Urinary bladder (tissue), 4 donors: ENCODE results near the gene SMARCD2. TPM values are rescaled to one million over a fixed set of nuclear protein-coding genes. Genes with fewer than 3 reads are reported as not detected.
"Not testable (repeated sequence)": the region's sequence is repeated elsewhere in the genome, so short reads cannot be mapped to it uniquely, and the experiment has no call there.

ENCODE experiments used
- DNase-seq: peaks from one replicate; pipeline ENCODE4 v3.0.0-alpha.2; 2015; ENCODE audit errors: extremely low spot score
- H3K27ac ChIP-seq: one replicate; pipeline ENCODE4 v1.5.1; 2013; ENCODE audit warnings: low read depth, mild to moderate bottlenecking, moderate library complexity
- H3K36me3 ChIP-seq: one replicate; pipeline ENCODE4 v1.6.1; 2013; ENCODE audit warnings: mild to moderate bottlenecking, moderate library complexity; ENCODE audit not compliant: insufficient read depth
- H3K4me1 ChIP-seq: one replicate; pipeline ENCODE4 v1.6.1; 2013; ENCODE audit warnings: mild to moderate bottlenecking, moderate library complexity; ENCODE audit not compliant: insufficient read depth
- H3K4me3 ChIP-seq: one replicate; pipeline ENCODE4 v1.5.1; 2013; ENCODE audit warnings: low read depth, low read length
- WGBS: extraction: QIAGEN DNeasy Blood & Tissue Kit; methylation state at CpG from one replicate; pipeline ENCODE4 v1.1.7; 2013; 5-methylcytosine and 5-hydroxymethylcytosine counted together
- polyA plus RNA-seq: library from polyadenylated mRNA; stranded (reverse); fragments of 200-250 nt; gene quantifications from one replicate; pipeline ENCODE4 v1.2.3, GENCODE V29; 2013
- total RNA-seq: library from RNA; depleted of rRNA; stranded (reverse); fragments of >200 nt; gene quantifications from one replicate; pipeline ENCODE4 v1.2.3, GENCODE V29; 2014
- donor health status: healthy with polysubstance abuse.
- donor health status: healthy.

Gene SMARCD2
- total and polyA plus RNA-seq, 2 donors = 58.1 to 95.0 TPM

DNA sequence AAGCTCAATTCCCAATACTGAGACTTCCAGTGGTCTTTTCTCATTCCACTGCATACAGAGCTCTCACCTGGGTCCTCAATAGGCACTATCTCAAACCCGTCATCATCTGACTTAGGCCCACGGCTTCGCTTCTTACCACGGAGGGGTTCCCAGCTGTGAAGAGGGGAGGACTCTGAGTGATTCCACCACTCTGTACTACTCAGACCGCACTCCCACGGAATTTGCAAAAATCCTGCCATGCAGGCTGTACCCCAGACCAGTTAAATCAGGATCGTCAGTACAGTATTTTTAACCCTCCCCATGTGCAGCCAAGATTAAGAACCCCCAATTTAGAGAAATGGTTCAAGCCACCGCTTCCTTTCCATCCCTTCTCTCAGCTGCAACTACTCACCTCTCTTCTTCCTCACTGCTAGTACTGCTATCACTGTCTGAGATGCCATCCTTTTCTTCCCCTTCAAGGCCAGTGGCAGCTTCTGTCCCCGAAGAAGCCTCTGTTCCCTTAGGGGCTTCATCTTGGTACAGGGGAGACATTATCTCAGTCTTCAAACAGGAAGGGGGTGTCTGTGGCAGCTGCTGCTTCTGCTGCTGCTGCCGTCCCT is 21.4 kb downstream of the SMARCD2 start:
- DNase-seq = no peak
- Histone ChIP-seq H3K4me3 (no peak overlapping the region), H3K27ac (no peak overlapping the region), H3K4me1 (no peaks in the 10 kb centered on the region), H3K36me3 (peaks cover 10% of the 10 kb centered on the region)
- 86% methylated on average over 10 of the region's 10 CpGs for whole genome bisulfite sequencing

GRCh38 chr17:63819585-63820537 is 22.6 kb downstream of the SMARCD2 start:
- no peaks in the 10 kb centered on the region for H3K4me1 ChIP-seq
- 74% methylated on average over 21 of the region's 21 CpGs for WGBS
- H3K36me3 ChIP-seq = peaks cover 10% of the 10 kb centered on the region
- H3K27ac ChIP-seq = no peak overlapping the region
- no peak for DNase-seq
- no peak overlapping the region for H3K4me3 ChIP-seq

GRCh38 chr17:63819131-63819530 is 23.4 kb downstream of the SMARCD2 start:
- 68% methylated on average over 6 of the region's 6 CpGs for WGBS
- Histone ChIP-seq H3K4me1 (no peaks in the 10 kb centered on the region), H3K27ac (no peak overlapping the region), H3K4me3 (no peak overlapping the region), H3K36me3 (peaks cover 10% of the 10 kb centered on the region)
- DNase-seq = no peak

DNA sequence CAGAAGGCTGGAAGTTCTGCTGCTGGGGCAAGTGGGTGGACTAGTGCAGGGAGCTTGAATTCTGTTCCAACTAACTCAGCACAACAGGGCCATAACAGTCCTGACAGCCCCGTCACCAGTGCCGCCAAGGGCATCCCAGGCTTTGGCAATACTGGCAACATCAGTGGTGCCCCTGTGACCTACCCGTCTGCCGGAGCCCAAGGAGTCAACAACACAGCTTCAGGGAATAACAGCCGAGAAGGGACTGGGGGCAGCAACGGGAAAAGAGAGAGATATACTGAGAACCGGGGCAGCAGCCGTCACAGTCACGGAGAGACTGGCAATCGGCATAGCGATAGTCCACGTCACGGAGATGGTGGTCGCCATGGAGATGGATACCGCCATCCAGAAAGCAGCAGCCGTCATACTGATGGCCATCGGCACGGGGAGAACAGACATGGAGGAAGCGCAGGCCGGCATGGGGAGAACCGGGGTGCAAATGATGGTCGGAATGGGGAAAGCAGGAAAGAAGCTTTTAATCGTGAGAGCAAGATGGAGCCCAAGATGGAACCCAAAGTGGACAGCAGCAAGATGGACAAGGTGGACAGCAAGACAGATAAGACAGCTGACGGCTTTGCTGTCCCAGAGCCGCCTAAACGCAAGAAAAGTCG is 24.6 kb downstream of the SMARCD2 start:
- Histone ChIP-seq H3K4me1 (no peaks in the 10 kb centered on the region), H3K4me3 (no peak overlapping the region), H3K36me3 (peaks cover 10% of the 10 kb centered on the region), H3K27ac (no peak overlapping the region)
- WGBS = 93% methylated on average over 27 of the region's 27 CpGs
- no peak for DNase-seq

DNA sequence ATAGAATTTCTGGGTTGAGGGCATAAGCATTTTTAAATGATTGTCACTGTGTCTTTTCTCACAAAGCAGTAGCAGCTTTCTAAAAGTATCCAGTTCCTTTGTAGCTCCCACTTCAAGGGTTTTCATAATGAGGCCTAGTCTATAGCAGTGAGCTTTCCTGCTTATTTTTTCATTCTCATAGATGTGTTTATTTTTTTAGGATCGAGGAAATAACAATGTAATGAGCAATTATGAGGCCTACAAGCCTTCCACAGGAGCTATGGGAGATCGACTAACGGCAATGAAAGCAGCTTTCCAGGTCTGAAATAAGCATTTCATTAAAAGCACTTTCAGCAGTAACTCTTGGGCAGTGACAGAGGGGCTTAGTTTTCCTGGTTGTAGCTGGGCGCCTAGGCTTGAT is 25.8 kb downstream of the SMARCD2 start:
- H3K4me3 ChIP-seq = no peak overlapping the region

DNA sequence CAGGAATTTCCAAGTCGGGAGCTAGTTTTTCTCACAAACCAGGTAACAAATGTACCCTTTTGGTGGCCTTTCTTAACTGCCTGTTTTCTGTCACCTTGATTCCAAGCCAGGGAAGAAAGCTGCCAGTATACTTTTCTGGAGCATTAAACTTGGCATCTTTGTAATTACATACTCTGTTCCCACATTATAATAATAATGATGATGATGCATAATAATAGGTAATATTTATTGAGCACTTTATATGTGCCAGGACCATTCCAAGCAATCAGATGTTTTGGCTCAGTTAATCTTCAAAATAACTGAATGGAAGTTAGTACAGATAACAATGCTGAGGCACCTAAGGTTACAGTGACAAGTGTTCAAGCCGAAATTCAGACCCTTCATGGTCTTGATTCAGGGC is 26.4 kb downstream of the SMARCD2 start:
- 93% methylated on average over 2 of the region's 2 CpGs for WGBS
- Histone ChIP-seq H3K4me1 (no peaks in the 10 kb centered on the region), H3K36me3 (peaks cover 15% of the 10 kb centered on the region), H3K27ac (no peak overlapping the region), H3K4me3 (no peak overlapping the region)
- DNase-seq = no peak

More for the DNA sequence above, 25.8 kb downstream of the SMARCD2 start:
- WGBS = 91% methylated on average over 4 of the region's 4 CpGs
- Histone ChIP-seq H3K4me1 (no peaks in the 10 kb centered on the region), H3K36me3 (peaks cover 11% of the 10 kb centered on the region), H3K27ac (no peak overlapping the region)
- DNase-seq = no peak

- Histone ChIP-seq H3K36me3 (peaks cover 17% of the 10 kb centered on the region), H3K27ac (no peak overlapping the region), H3K4me3 (no peak overlapping the region), H3K4me1 (no peaks in the 10 kb centered on the region)
- 94% methylated on average over 9 of the region's 9 CpGs for WGBS
- no peak for DNase-seq
Observed at GRCh38 chr17:63809970-63810369, 32.5 kb downstream of the SMARCD2 start.

DNA sequence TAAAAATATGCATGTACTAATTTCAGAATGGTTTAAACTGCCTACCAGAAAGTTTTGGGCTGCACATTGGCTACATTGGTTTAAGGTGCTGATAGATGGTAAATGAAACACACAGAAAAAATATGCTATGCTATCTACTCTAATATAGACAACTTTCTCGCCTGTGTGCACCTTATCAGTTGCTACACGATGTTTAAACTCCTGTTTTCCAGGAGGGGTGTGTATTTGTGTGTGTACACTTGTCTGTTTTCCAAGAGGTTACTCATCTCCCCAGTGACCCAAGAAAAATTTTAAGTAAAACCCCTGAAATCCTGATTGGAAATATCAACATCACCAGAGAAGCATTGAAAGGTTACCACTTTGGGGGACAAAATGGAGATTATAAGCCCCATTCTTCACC is 36.9 kb downstream of the SMARCD2 start:
- WGBS = 74% methylated on average over 2 of the region's 2 CpGs
- Histone ChIP-seq H3K36me3 (peaks cover 20% of the 10 kb centered on the region), H3K27ac (no peak overlapping the region), H3K4me3 (no peak overlapping the region), H3K4me1 (no peaks in the 10 kb centered on the region)
- no peak for DNase-seq

- WGBS = 99% methylated on average over 1 of the region's 1 CpG
- H3K27ac ChIP-seq = no peak overlapping the region
- H3K36me3 ChIP-seq = peaks cover 22% of the 10 kb centered on the region
- no peak for DNase-seq
- no peak overlapping the region for H3K4me3 ChIP-seq
- H3K4me1 ChIP-seq = no peaks in the 10 kb centered on the region
Observed at GRCh38 chr17:63804328-63804727, 38.2 kb downstream of the SMARCD2 start.

DNA sequence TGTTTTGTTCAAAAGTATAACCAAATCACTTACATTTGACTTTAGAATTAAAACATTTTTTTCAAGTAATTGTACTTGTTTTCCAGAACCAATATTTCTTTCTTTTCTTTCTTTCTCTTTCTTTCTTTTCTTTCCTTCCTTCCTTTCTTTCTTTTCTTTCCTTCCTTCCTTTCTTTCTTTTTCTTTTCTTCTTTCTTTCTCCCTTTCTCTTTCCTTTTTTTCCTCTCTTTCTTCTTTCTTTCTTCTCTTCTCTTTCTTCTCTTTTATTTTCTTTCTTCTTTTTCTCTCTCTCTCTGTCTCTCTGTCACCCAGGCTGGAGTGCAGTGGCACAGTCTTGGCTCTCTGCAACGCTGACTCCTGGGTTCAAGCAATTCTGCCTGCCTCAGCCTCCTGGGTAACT is 41.7 kb downstream of the SMARCD2 start:
- Histone ChIP-seq H3K4me1 (no peaks in the 10 kb centered on the region), H3K36me3 (peaks cover 20% of the 10 kb centered on the region), H3K4me3 (no peak overlapping the region), H3K27ac (no peak overlapping the region)
- DNase-seq = no peak
- 98% methylated on average over 1 of the region's 1 CpG for WGBS

DNA sequence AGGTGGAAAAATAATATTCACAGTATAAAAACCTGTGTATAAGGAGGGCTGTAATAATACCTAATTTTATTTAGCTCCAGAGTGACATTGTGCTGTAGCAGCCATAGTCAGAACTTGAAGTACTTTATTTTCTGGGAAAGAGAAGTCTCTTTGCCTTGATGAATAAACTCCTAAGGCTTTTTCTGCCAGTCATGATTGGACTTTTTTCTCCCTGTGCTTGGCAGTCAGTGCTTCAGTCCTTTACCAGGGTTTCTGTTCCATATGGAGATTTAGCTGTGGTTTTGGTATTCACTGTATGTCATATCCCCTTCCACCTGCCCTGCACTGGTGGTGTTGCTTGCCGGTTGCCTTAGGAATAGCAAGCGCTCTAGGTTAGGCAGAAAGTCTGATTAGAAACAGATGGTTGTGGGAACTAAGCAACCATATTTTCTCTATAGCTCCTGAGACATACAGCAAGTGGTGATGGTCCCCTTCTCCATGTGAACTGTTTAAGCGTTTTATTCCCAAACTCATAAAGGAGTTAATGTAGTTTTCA is 43.8 kb downstream of the SMARCD2 start:
- Histone ChIP-seq H3K4me1 (no peaks in the 10 kb centered on the region), H3K4me3 (no peak overlapping the region), H3K27ac (no peak overlapping the region), H3K36me3 (peaks cover 21% of the 10 kb centered on the region)
- WGBS = 83% methylated on average over 3 of the region's 3 CpGs
- DNase-seq = no peak

DNA sequence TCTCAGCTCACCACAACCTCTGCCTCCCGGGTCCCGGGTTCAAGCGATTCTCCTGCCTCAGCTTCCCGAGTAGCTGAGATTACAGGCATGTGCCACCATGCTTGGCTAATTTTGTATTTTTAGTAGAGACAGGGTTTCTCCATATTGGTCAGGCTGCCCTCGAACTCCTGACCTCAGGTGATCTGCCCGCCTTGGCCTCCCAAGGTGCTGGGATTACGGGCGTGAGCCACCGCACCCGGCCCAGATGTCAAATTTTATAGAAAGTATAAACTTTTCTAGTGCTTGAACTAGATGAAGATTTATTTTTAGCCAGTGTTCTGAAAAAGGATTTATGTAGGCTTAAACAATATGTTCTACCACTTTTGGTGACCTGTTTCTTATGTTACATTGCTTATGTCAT is 46.1 kb downstream of the SMARCD2 start:
- peaks cover 15% of the 10 kb centered on the region for H3K36me3 ChIP-seq
- not testable (repeated sequence) for H3K4me1 ChIP-seq, H3K4me3 ChIP-seq, H3K27ac ChIP-seq, DNase-seq
- 94% methylated on average over 10 of the region's 10 CpGs for WGBS

GRCh38 chr17:63792055-63792729 is 50.3 kb downstream of the SMARCD2 start:
- DNase-seq = no peak
- H3K36me3 ChIP-seq = peaks cover 2% of the 10 kb centered on the region
- 81% methylated on average over 3 of the region's 3 CpGs for WGBS
- no peak overlapping the region for H3K4me3 ChIP-seq
- H3K4me1 ChIP-seq = no peaks in the 10 kb centered on the region
- H3K27ac ChIP-seq = no peak overlapping the region
